GM13977 (cell line): ENCODE results near the gene SLCO1A2.
"Not testable (repeated sequence)": the region's sequence is repeated elsewhere in the genome, so short reads cannot be mapped to it uniquely, and the experiment has no call there.

ENCODE experiments used
- DNase-seq: peaks from one replicate; pipeline ENCODE4 v3.0.0; 2012; ENCODE audit warnings: low spot score
- in situ Hi-C: fragments of 300-500 bp; cut with MboI; formaldehyde crosslinking; loops from one replicate; pipeline ENCODE4 v1.12.0; 2022; ENCODE audit warnings: low sequenced_read_pairs, low pct_unique_long_range_greater_than_20kb, mixed read lengths, inconsistent platforms; ENCODE audit not compliant: unreplicated experiment
- TF ChIP-seq, protein P1 (sequence below): IDR thresholded peaks from 2 replicates; pipeline ENCODE4 v1.5.1; 2012; ENCODE audit warnings: mild to moderate bottlenecking, control low read depth; ENCODE audit not compliant: insufficient read depth; ENCODE audit errors: extremely low read depth, missing control alignments

SLCO1A2 gene, protein sequence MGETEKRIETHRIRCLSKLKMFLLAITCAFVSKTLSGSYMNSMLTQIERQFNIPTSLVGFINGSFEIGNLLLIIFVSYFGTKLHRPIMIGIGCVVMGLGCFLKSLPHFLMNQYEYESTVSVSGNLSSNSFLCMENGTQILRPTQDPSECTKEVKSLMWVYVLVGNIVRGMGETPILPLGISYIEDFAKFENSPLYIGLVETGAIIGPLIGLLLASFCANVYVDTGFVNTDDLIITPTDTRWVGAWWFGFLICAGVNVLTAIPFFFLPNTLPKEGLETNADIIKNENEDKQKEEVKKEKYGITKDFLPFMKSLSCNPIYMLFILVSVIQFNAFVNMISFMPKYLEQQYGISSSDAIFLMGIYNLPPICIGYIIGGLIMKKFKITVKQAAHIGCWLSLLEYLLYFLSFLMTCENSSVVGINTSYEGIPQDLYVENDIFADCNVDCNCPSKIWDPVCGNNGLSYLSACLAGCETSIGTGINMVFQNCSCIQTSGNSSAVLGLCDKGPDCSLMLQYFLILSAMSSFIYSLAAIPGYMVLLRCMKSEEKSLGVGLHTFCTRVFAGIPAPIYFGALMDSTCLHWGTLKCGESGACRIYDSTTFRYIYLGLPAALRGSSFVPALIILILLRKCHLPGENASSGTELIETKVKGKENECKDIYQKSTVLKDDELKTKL

DNA sequence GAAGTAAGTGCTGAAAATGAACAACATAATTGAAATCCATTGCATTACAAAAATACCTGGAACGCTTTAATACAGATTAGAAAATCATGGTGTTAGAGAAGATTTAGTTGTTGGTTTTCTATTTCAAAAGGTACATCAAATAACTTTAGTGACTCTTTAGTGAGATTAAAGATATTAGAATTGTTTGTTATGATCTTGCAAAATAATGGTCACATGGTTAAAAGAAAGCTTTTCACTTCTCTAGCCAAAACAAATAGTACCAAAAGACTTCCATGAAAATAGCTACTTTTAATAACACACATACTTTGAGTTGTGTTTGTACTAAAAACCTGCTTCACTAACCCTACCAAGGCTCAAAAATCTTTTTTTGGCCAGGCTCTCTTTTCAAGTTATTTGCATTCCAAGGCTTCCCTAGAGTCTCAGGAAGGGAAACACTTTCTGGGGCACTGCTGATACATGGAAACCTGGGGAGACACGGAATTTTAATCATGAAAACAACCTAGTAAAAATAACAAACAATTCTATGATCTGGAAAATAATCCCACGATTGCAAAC, at the start of gene SLCO1A2:
TSS of gene SLCO1A2 (minus strand) at position 147 of the 555 bp plus-strand sequence. CDS start 270 bp downstream, outside the sequence.
- in situ Hi-C loops, result no loop called here
- no peak for DNase-seq
- TF ChIP-seq, protein P1, sequence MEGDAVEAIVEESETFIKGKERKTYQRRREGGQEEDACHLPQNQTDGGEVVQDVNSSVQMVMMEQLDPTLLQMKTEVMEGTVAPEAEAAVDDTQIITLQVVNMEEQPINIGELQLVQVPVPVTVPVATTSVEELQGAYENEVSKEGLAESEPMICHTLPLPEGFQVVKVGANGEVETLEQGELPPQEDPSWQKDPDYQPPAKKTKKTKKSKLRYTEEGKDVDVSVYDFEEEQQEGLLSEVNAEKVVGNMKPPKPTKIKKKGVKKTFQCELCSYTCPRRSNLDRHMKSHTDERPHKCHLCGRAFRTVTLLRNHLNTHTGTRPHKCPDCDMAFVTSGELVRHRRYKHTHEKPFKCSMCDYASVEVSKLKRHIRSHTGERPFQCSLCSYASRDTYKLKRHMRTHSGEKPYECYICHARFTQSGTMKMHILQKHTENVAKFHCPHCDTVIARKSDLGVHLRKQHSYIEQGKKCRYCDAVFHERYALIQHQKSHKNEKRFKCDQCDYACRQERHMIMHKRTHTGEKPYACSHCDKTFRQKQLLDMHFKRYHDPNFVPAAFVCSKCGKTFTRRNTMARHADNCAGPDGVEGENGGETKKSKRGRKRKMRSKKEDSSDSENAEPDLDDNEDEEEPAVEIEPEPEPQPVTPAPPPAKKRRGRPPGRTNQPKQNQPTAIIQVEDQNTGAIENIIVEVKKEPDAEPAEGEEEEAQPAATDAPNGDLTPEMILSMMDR, result no peak

DNA sequence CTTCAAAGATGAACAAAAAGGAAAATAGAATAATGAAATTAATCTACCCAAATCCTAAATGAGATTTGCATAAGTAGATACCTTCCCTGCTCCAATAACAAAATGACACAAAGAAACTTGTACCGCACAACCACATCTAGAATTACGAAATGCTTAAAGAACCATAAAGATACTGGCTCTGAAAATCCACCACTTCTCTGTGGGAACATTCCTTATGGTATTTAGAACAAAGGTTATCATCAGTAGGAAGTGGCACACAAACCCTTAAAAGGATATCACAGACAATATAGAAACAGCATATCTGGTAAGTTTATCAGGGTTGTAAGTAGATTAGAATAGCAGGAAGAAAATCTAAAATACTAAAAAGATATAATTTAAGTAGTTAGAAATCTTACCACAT, 49.5 kb upstream of the SLCO1A2 start:
- in situ Hi-C loops, result no loop called here
- DNase-seq, result no peak
- TF ChIP-seq, protein P1, result no peak

- DNase-seq, in situ Hi-C loops: not testable (repeated sequence)
Observed at GRCh38 chr12:21381320-21381719, 46.6 kb upstream of the SLCO1A2 start.

DNA sequence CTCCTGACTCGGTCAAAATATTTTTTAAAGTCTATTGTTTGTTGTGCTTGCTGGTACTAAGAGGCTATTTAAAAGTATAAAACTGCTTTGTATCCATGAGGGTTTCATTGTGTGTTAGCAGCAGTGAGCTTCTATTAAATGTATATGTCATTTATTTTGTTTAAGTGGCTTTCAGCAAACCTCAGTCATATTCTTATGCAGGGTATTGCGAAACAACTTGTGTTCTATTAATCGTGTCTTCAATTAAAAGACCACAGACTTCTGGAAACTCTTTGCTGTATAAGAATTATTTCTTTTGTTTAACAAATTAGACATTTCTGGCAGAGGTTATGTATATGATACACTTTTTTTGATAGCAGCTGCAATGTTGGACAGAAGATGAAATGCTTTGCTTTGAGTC, 44.5 kb upstream of the SLCO1A2 start:
- in situ Hi-C loops, result no loop called here
- TF ChIP-seq, protein P1, result no peak
- DNase-seq, result no peak

DNA sequence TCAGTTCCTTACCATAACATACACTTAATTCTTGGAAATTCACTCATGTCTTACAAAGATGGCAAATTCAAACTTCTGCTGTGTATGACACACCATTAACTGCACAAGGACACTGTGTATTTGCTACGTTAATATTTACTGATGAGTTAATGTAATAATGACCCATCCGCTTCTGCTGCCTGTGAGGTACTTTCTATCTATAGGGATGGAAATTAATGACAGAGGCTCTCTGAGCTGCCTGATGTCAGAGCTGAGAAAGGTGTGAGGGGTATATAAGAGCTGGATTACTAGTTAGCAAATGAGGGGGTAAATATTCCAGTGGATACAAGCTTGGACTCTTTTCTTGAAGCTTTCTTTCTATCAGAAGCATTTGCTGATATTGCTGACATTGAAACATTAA, 37.9 kb upstream of the SLCO1A2 start, which contains the start of gene IAPP:
TSS of gene IAPP (plus strand) at position 301 of the 400 bp plus-strand sequence. CDS start 450 bp downstream, outside the sequence.
- TF ChIP-seq, protein P1, result no peak
- no peak for DNase-seq
- in situ Hi-C loops, result no loop called here

DNA sequence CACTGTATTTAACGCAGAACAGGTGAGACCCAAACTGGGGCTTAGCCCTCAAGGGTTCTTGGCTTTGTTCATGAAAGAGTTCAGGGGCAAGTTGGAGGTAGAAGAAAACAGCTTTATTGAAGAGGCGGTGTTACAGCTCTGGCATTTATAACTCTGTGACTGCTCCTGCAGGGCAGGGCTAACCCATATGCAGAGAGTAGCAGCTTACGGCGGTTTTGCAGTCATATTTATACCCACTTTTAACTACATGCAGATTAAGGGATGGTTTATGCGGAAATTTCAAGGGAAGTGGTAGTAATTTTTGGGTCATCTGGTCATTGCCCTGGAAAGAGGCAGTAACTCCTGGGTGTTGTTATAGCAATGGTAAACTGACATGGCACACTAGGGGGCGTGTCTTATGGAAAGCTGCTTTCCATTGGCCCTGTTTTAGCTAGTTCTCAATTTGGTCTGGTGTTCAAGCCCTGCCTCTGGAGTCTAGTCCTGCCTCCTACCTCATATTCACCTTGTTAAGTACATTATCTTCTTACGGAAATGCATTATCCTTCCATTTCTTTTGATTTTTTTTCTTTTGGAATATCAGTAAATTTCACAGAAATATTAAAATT, 36.2 kb upstream of the SLCO1A2 start:
- TF ChIP-seq, protein P1, result no peak
- DNase-seq, result no peak
- in situ Hi-C loops, result no loop called here
